Stomach (tissue), 4 donors: ENCODE data around the gene DLG5.

Source experiments
- CTCF ChIP-seq, 7 experiments: fragments of 450-650 bp in 4 of 7; fragments of 200-600 bp in 3 of 7; sonication (generic) in 3 of 7; IDR thresholded peaks; one replicate each; pipeline ENCODE4 v1.5.1; 2016 to 2019; ENCODE audit warnings: antibody characterized with exemption in 7 of 7, control low read depth in 2 of 7, mild to moderate bottlenecking in 1 of 7
- POLR2A ChIP-seq, 4 donors: fragments of 450-650 bp; IDR thresholded peaks; one replicate each; pipeline ENCODE4 v1.6.1; 2016; ENCODE audit warnings: antibody characterized with exemption in 4 of 4, control low read depth in 2 of 4, mild to moderate bottlenecking in 1 of 4, moderate library complexity in 1 of 4

- TF ChIP-seq CTCF (IDR thresholded peaks at IDR 0.05) (no peak), POLR2A (IDR thresholded peaks at IDR 0.05) (no peak)
Observed at GRCh38 chr10:77888356-77888703, 38.2 kb downstream of the DLG5 start.
